Measurements from ENCODE around the gene EDNRB.

- TF ChIP-seq USF1 (CRISPR knock-in tag; IDR thresholded peaks at IDR 0.05) (no peak), JUN (CRISPR knock-in tag; IDR thresholded peaks at IDR 0.05) (no peak), CTCF (IDR thresholded peaks at IDR 0.05) (no peak), STAT6 (CRISPR knock-in tag; conservative IDR thresholded peaks at IDR 0.05; ENCODE audit: low read depth) (no peak), TP53 (CRISPR knock-in tag; IDR thresholded peaks at IDR 0.05) (no peak), ZBTB21 (CRISPR knock-in tag; IDR thresholded peaks at IDR 0.05; ENCODE audit: borderline replicate concordance) (no peak)
Measured at GRCh38 chr13:77893066-77893465, 25.6 kb downstream of the EDNRB start.

All from WTC11 (cell line).